Stimulated activated CD4-positive, alpha-beta T cell treated with anti-CD3 and anti-CD28 coated beads, Interleukin-1b, Interleukin-23, amount 100 ng/mL, for 24 hours (primary cell): ENCODE results near the gene C16orf95.
"Not testable (repeated sequence)": the region's sequence is repeated elsewhere in the genome, so short reads cannot be mapped to it uniquely, and the experiment has no call there.

Experiments
- DNase-seq, 4 experiments: peaks; one replicate each; pipeline ENCODE4 v3.0.0-alpha.2; 2020; ENCODE audit warnings: low read depth in 4 of 4, low spot score in 1 of 4

C16orf95 gene, protein sequence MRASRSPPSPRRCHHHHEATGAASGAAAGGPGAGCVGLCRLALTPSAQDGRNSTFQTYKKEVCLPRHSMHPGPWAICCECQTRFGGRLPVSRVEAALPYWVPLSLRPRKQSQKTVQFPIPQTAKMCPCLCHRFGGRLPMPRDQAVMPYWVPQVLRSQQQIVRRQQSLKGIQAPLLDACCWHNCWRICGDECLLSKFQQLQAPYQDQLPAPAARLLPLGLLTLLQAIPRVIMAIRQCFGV

DNA sequence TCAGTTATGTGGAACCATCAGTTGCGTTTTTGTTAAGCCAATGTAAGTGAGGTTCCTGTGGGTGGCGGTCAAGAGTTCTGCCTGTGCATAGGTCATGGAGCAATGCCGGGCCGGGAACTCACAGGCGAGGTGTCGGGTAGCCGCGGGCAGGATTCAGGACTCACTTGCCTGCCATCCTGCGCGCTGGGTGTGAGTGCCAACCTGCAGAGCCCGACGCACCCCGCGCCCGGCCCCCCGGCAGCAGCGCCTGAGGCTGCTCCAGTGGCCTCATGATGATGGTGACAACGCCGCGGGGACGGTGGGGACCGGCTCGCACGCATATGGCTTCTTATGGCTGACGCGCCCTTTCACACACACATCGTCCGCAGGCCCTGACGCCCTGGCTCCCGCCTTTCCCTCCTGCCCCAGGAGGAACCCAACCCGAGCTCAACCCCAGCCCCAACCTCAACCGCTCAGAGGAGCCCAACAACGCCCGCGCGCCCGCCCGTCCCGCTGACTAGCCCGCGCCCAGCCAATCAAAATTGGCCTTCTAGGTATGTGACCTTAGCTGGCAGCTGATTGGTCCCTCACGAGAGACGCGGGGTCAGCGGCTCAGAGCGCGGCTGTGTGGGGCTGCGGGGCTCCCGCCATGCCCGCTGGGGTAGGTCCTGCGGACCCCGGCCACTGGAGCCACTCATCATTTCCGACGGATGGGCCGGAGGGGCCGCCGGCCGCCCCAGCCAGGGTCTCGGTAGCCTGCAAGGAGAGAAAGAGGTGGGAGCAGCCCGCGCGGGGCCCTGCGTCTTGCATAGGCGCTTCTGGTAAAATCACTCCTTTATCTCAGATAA lies at the start of gene C16orf95:
C16orf95 (minus strand) TSS at position 470 of the 827 bp plus-strand sequence; CDS start at position 320, 150 bp downstream.
- DNase-seq: peak; percentile 94 to 97 (median 96)

DNA sequence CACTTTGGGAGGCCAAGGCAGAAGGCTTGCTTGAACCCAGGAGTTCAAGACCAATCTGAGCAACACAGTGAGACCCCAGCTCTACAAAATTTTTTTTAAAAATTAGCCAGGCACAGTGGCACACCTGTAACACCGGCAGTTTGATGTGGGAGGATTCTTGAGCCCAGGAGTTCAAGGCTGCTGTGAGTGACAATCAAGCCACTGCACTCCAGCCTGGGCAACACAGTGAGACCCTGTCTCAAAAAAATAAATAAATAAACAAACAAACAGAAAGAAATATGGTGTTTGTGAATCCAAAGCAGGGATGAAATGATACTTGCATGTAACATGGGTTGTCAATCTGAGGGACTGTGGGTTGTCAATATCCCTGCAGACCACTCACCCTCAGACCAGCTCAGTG lies 49.7 kb upstream of the C16orf95 start:
- DNase-seq: no peak

DNA sequence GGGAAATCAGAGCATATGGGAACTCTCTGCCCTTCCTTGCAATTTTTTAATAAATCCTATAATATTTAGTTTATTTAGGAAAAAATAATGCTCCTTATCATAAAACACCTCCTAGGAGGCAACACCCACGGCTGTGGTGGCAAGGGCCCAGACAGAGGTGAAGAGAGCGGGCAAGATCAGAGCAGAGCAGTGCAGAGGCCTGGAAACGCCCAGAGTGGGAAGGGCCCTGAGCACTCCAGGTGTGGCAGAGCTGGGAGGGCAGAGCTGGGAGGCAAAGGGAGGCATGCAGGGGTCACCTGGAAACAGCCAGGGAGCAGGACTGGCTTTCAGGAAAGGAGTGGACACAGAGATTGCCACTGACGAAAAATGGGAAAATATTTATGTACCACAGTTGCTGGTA lies 49.1 kb upstream of the C16orf95 start:
- no peak for DNase-seq

DNA sequence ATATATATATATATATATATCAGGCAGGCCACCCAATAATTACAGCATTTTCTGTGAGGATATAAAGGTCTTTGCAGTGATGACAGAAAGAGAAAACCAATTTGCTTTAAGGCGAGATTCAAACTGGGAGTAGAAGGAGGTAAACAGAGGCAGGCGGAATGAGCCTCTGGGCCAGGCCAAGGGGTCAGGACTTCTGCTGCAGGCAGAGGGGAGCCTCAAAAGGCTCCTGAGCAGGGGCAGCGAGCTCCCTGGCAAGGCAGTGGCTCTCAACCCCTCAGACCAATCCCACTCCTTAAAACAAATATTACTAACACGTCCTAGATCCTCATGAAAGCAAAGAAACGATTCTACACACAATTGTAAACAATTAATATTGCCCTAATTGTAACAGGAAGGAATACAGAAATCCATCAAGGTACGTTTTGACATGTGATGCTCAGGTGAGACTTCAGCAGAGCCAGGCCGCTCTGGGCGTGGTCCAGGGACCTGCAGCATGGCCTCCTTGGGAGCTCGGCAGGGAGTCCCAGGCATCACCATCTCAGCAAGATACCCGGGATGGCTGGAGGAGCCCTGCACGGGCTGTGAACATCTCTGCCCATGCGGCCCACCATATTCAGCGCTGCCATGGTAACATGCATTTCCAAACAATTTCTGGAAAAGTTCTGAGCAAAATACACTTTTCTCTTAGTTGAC lies 48.0 kb upstream of the C16orf95 start:
- no peak for DNase-seq

DNA sequence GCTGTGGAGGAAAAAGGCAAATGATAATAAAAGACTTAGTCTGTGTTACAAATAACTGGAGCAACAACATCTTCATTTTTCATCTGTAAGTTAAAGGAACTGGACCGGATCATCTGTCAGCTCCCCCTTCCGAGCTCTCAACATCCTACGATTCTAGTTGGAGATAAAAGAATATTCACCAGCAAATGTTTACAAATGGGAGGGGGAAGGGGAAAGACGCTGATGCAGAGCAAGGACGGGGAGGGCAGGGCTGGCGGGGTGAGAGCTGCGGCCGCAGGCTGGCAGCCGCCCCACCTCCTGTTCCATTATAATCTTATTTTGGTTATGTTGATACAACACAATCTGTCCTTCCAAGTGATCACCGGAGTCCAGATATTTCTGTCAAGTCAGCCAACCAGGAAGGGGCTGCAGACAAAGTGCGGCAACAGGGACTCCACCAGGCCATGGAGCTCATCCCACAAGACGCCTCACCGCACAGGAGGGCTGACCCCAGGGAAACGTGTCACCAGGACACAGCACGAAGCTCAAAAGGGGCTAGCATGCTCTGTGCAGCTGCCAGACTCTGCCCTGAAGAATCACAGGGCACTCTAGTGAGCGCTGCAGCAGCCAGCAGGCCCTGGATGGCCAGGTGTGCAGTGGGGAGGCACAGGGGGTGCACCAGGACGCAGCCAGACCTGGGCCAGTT lies 46.7 kb upstream of the C16orf95 start:
- DNase-seq: no peak

DNA sequence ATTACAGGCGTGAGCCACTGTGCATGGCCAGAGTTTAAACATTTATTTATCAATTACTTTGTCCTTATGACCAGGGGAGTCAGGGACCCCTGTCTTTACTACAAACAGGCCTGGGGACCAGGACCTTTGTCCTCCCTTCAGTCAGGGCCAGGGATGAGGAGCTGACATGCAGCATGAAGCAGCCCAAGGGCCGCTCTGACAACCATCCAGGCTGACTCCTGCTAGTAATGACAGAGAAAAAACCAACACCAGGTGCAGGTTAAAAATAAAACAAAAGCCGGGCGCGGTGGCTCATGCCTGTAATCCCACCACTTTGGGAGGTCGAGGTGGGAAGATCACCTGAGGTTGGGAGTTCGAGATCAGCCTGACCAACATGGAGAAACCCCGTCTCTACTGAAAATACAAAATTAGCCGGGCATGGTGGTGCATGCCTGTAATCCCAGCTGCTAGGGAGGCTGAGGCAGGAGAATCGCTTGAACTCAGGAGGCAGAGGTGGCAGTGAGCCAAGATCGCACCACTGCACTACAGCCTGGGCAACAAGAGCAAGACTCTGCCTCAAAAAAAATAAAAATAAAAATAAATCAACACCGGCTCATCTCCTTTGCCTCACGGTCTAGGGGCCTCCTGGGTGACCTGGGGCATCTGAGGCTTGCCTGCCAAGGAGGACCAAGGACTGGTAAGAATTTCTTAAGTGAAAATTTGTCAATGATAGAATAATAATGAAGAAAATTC lies 45.8 kb upstream of the C16orf95 start:
- not testable (repeated sequence) for DNase-seq

DNA sequence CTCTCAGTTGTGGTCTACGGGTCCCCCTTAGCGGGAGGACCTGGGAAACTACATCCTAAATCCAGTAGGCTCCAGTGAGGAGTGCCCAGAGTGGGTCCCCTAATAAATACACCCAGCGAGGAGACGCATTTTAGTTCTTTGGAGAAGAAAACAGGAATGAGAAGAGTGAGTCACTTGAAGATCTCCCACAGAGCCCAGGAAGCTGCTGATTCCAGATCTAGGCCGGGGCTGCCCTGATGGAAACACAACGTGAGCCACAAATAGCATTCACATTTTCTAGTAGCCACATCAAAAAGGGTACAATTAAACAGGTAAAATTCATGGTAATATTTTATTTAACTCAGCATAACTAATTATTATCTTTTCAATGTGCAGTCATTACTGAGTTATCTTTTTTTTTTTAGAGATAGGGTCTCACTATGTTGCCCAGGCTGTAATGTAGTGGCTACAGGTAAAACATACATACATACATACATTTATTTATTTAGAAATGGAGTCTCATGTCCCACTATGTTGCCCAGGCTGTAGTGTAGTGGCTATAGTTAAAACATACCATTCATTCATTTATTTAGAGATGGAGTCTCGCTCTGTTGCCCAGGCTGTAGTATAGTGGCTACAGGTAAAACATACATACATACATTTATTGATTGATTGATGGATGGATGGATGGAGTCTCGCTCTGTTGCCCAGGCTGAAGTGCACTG lies 44.9 kb upstream of the C16orf95 start:
- no peak for DNase-seq

DNA sequence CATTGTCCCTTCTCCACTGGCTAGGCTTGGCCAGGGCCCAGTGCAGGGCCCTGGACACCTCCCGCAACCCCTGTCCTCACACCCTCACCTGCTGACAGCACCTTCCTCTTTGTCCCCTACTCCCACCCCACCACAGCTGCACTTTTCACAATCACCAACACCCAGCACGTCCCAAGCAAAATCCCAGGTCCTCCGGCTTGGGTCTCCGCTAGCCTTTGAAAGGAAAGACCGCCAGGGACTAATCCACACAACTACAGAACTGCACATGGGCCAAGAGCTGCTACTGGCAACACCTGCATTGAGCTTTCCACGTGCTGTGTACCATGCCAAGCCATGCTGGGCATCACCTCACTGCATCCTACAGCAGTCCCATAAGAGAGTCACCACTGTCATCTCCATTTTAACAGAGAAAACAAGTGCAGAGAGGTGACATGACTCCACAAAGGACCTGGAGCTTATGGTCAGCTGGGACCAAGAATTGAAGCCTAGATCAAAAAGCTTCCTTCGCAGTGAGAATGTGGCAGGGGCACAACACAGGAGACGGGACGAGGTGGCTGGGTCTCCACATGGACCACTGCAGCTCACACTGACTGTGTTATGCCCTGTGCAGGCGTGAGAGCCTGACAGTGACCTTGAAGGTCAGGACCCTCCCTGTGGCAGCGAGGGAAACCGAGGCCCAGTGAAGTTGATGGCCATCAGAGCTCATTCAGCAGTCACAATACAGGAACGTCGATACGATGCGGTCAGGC lies 43.8 kb upstream of the C16orf95 start:
- DNase-seq: no peak

DNA sequence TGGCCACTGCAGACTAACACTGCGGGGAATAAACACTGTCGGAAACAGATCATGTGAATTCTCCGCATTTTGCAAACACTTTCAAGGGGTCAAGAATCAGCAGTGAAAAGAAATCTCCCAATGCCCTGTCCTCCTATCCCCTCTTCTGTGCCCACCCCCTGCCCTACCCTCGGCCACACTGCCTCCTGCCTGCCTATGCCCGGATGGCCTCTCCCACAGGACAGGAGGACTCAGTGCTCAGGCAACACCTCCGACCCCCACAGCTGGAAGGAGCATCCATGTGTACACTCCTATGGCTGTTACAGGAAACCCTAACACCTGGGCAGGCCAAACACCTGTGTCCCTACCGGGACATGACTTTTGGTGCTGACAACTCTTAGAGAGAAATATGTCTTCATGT lies 41.9 kb upstream of the C16orf95 start:
- DNase-seq: no peak

DNA sequence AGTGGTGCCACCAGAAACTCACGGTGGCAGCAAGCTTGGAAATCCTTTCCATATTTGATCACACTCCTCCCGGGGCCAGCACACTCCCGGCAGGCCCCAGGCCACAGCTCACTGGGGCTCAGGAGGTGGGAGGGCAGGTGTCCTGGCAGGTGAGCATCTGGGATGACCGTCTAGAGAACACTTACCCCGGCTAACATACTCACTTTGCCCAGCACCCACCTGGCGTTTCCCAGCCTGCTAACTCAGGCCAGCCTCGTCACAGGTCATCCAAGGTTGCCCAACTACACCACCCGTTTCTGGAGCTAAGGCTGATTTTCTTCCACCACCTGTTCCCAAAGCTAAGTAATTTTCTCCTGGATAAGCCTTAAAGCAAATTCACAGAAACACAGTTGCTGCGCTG lies 41.5 kb upstream of the C16orf95 start:
- no peak for DNase-seq

DNA sequence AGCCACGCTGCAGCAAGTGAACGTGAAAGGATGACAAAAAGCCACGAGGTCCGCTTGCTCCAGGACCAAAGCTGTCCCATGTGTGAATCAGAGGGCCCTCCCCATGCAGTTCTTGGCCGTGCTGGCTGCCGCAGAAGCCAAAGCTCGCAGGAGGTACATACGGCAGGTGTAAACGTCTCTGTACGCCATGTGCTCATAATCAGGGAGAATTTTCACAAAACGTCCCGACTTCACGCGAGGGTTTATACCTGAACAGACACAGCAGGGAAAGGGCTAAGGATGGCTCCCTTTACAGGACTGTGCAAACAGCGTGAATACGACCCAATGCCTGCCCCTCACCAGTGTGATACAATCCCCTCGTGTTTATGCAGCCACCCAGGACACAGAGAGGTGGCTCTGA lies 41.1 kb upstream of the C16orf95 start:
- no peak for DNase-seq

DNA sequence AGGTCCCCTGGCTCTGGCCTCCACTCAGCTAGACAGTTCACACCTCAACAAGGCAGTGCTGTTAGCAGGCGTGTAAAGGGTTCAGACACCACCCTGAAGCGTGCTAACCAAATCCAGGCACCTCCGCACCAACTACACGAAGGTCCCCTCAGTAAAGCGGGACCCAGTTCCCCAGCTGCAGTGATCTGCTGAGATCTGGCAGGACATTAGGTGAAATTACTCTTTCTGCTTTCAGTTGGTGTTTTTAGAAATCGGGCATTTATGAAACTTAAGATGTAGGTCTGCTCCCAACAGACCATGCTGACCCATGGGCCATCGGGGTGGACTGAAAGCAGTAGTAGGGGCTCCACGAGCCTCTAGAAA lies 39.3 kb upstream of the C16orf95 start:
- no peak for DNase-seq

DNA sequence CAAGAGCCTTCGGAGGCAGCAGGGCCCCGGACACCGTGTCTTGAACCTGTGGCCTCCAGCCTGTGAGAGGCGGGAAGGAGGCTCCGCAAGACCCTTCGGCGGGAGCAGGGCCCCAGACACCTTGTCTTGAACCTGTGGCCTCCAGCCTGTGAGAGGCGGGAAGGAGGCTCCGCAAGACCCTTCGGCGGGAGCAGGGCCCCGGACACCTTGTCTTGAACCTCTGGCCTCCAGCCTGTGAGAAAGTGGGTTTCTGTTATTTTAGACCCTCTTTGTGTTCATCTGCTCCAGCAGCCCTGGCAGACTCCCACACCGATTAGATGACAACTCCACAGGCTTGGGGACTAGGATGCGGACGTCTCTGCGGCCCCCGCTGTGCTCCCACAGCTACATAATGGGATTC lies 36.4 kb upstream of the C16orf95 start:
- DNase-seq: no peak

DNA sequence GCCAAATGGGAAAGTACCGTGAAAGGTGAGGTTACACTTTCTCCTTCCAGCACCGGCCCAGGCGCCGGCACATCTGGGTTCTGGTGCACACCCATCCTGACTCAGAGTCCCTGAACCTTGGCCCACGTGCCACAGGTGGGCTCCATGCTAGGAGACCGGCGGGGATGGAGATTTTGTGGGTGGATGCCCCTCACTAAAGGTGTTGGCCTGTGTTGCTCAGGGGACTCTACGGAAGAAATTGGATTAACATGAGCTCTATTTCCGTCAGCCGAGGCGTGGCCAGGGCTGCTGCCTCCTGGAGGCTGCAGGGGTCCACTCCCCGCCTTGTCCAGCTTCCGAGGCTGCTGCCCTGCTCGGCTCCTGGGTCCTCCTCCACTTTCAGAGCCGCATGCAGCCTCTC lies 35.6 kb upstream of the C16orf95 start:
- DNase-seq: no peak

DNA sequence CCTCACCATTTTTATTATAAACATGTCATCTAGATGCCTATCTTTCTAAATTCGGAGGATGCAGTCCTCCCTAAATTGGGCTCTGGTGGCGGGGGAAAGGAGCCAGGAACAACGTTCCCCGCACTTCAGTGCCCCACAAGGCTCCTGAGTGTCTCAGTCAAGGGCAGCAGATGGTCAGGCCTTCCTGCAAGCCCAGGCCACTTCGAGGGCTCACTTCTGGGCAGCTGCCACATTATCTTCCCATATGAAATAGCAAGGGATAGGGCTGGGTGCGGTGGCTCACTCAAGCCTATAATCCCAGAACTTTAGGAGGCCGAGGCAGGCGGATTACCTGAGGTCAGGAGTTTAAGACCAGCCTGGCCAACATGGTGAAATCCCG lies 34.1 kb upstream of the C16orf95 start:
- DNase-seq: no peak

DNA sequence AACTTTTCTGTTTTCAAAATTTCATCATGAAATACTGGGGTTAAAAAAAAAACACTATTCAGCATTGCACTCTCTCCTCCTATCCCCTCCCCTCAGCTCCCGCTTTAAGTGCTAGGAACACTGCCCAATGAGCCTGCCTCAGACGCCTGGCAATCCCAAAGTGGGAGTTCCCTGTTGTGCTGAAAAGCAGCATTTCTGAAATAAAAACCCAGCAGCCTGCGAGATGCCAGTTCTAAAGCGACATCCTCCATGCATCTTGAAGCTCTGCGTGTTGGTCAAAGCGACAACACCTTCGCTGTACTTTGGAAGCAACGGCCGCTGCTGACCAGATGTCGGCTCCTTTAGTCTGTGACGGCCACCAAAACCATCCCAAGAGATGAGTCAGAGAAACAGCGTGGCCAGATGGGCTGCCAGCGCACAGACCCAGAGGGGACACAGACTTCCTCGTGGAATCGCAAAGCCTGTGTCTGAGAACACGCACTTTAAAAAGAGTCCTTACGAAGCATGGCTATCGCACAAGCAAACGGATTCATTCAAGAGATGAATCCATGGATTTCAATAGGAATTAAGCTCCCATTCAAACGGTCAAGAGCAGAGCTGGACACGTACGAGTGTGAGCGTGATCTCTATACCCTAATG lies 33.6 kb upstream of the C16orf95 start:
- DNase-seq: no peak

DNA sequence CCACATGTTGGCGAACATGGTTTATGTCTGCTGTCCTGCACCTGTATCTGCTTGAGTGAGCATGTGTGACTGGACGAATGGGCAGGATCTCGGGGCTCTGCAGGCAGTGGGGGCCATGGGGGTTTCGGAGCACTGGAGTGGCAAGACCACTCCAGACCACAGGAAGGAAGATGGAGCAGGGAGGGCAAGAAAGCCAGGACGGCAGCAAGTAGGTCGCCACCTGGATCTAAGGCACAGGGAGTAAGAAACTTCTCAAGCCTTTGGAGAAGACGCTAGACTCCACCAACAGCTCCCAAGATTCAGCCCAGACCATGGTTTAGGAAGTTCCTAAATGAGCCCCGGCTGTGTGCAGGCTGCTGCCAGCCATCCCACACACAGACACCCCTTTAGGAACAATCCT lies 32.8 kb upstream of the C16orf95 start:
- no peak for DNase-seq

DNA sequence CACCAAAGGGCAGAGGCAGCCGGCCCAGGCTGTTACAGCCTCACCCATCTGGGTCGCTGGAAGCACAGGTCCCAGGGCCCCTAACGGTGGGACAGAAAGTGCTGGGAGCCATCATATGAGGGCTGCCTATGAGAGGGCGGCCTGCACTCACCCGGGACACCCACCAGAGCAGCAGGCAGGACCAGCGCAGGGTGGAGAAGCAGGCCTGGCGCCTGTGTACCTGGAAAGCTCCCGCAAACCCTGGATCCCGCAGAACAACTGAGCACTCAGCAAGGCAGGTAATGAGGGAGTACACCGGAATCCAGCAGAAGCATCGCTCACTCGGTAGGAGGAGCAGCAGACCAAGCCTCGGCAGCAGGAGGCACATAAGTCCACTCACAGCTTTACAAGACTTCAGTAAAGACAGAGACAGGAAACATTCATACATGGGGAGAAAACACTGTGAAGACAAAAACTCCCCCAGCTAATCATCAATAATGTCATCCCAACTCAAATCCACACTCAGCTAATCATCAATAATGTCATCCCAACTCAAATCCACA lies 31.5 kb upstream of the C16orf95 start:
- no peak for DNase-seq
